Erythroblast (primary cell): ENCODE data around the gene CASD1.

ENCODE experiments used
- GATA1 ChIP-seq: IDR thresholded peaks from 2 replicates; pipeline ENCODE4 v1.6.1; 2011; ENCODE audit warnings: low read depth, mild to moderate bottlenecking, control low read depth, low read length, moderate library complexity
- POLR2A ChIP-seq: IDR thresholded peaks from 2 replicates; pipeline ENCODE4 v1.6.1; 2011; ENCODE audit warnings: mild to moderate bottlenecking, low read length

GRCh38 chr7:94578614-94579013 is 69.0 kb downstream of the CASD1 start:
- TF ChIP-seq POLR2A (no peak), GATA1 (no peak)
